ENCODE results near the gene TRMT61B. TPM values are rescaled to one million over a fixed set of nuclear protein-coding genes. Genes with fewer than 3 reads are reported as not detected.

The TRMT61B gene
- total RNA-seq, 1 experiment from 2014 or later, result 24.0 TPM

GRCh38 chr2:28810384-28811285 is 59.5 kb downstream of the TRMT61B start, which contains the start of gene SPDYA (continued):
- TF ChIP-seq ZNF281 (CRISPR knock-in tag; IDR thresholded peaks at IDR 0.05) (peak; percentile 91), SP1 (CRISPR knock-in tag; conservative IDR thresholded peaks at IDR 0.05) (peak; percentile 79), NFE2L1 (CRISPR knock-in tag; IDR thresholded peaks at IDR 0.05) (peak; percentile 95), NFATC4 (CRISPR knock-in tag; IDR thresholded peaks at IDR 0.05) (no peak), ESRRA (CRISPR knock-in tag; IDR thresholded peaks at IDR 0.05; ENCODE audit: borderline replicate concordance) (peak; percentile 97; the same call in 1 of the 2 replicates), USF2 (CRISPR knock-in tag; IDR thresholded peaks at IDR 0.05) (peak; percentile 7; the same call in 1 of the 2 replicates), FOXP1 (CRISPR knock-in tag; IDR thresholded peaks at IDR 0.05; ENCODE audit: borderline replicate concordance) (peak; percentile 98), TP53 (CRISPR knock-in tag; IDR thresholded peaks at IDR 0.05) (peak; percentile 96), ZBTB43 (CRISPR knock-in tag; IDR thresholded peaks at IDR 0.05) (peak; percentile 92), ZNF121 (CRISPR knock-in tag; IDR thresholded peaks at IDR 0.05) (peak; percentile 5; the same call in 1 of the 2 replicates), FOXJ3 (CRISPR knock-in tag; IDR thresholded peaks at IDR 0.05; ENCODE audit: borderline replicate concordance) (no peak; the same call in none of the 2 replicates), KAT7 (CRISPR knock-in tag; IDR thresholded peaks at IDR 0.05; ENCODE audit: borderline replicate concordance) (0 out of 2 replicates have a peak, but pooled peaks have one; percentile 85), FOXK1 (CRISPR knock-in tag; IDR thresholded peaks at IDR 0.05) (peak; percentile 82), EMX1 (CRISPR knock-in tag; IDR thresholded peaks at IDR 0.05) (no peak), TEAD1 (CRISPR knock-in tag; IDR thresholded peaks at IDR 0.05) (peak; percentile 72; the same call in 1 of the 2 replicates), NR2C2 (CRISPR knock-in tag; IDR thresholded peaks at IDR 0.05) (peak; percentile 78), ZNF671 (CRISPR knock-in tag; IDR thresholded peaks at IDR 0.05) (no peak), ZNF263 (CRISPR knock-in tag; IDR thresholded peaks at IDR 0.05; ENCODE audit: low read depth) (peak; percentile 68), TEAD4 (CRISPR knock-in tag; IDR thresholded peaks at IDR 0.05) (peak; percentile 36; the same call in 1 of the 2 replicates), SMAD3 (CRISPR knock-in tag; IDR thresholded peaks at IDR 0.05; ENCODE audit: borderline replicate concordance) (peak; percentile 72; the same call in 1 of the 2 replicates)
- TF ChIP-seq, protein P1, sequence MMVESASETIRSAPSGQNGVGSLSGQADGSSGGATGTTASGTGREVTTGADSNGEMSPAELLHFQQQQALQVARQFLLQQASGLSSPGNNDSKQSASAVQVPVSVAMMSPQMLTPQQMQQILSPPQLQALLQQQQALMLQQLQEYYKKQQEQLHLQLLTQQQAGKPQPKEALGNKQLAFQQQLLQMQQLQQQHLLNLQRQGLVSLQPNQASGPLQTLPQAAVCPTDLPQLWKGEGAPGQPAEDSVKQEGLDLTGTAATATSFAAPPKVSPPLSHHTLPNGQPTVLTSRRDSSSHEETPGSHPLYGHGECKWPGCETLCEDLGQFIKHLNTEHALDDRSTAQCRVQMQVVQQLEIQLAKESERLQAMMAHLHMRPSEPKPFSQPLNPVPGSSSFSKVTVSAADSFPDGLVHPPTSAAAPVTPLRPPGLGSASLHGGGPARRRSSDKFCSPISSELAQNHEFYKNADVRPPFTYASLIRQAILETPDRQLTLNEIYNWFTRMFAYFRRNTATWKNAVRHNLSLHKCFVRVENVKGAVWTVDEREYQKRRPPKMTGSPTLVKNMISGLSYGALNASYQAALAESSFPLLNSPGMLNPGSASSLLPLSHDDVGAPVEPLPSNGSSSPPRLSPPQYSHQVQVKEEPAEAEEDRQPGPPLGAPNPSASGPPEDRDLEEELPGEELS (CRISPR knock-in tag; IDR thresholded peaks at IDR 0.05), result peak; percentile 97
- TF ChIP-seq, protein P2, sequence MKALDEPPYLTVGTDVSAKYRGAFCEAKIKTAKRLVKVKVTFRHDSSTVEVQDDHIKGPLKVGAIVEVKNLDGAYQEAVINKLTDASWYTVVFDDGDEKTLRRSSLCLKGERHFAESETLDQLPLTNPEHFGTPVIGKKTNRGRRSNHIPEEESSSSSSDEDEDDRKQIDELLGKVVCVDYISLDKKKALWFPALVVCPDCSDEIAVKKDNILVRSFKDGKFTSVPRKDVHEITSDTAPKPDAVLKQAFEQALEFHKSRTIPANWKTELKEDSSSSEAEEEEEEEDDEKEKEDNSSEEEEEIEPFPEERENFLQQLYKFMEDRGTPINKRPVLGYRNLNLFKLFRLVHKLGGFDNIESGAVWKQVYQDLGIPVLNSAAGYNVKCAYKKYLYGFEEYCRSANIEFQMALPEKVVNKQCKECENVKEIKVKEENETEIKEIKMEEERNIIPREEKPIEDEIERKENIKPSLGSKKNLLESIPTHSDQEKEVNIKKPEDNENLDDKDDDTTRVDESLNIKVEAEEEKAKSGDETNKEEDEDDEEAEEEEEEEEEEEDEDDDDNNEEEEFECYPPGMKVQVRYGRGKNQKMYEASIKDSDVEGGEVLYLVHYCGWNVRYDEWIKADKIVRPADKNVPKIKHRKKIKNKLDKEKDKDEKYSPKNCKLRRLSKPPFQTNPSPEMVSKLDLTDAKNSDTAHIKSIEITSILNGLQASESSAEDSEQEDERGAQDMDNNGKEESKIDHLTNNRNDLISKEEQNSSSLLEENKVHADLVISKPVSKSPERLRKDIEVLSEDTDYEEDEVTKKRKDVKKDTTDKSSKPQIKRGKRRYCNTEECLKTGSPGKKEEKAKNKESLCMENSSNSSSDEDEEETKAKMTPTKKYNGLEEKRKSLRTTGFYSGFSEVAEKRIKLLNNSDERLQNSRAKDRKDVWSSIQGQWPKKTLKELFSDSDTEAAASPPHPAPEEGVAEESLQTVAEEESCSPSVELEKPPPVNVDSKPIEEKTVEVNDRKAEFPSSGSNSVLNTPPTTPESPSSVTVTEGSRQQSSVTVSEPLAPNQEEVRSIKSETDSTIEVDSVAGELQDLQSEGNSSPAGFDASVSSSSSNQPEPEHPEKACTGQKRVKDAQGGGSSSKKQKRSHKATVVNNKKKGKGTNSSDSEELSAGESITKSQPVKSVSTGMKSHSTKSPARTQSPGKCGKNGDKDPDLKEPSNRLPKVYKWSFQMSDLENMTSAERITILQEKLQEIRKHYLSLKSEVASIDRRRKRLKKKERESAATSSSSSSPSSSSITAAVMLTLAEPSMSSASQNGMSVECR (CRISPR knock-in tag; IDR thresholded peaks at IDR 0.05; ENCODE audit: borderline replicate concordance), result peak; percentile 56; the same call in 1 of the 2 replicates
